ENCODE results near the gene TMEM254.

- TF ChIP-seq EZH2 (IDR thresholded peaks at IDR 0.05; ENCODE audit: low read depth, unreplicated experiment) (no peak), STAT1 (IDR thresholded peaks at IDR 0.05; ENCODE audit: unreplicated experiment) (no peak), CTCF (conservative IDR thresholded peaks at IDR 0.05; ENCODE audit: low read depth in 2 of 2) (no peak), REST (IDR thresholded peaks at IDR 0.05; ENCODE audit: unreplicated experiment) (no peak), POLR2AphosphoS5 (IDR thresholded peaks at IDR 0.05; ENCODE audit: low read depth) (no peak), JUNB (IDR thresholded peaks at IDR 0.05; ENCODE audit: unreplicated experiment) (no peak), CREB1 (CRISPR knock-in tag; IDR thresholded peaks at IDR 0.05; ENCODE audit: low read depth) (no peak), EZH2phosphoT487 (IDR thresholded peaks at IDR 0.05; ENCODE audit: unreplicated experiment) (no peak), NANOG (IDR thresholded peaks at IDR 0.05; ENCODE audit: borderline replicate concordance) (no peak)
Measured at GRCh38 chr10:80051993-80052392, 26.5 kb upstream of the TMEM254 start.
